Heart left ventricle (tissue), 16 donors: ENCODE data around the gene GLIPR1L2. TPM values are rescaled to one million over a fixed set of nuclear protein-coding genes. Genes with fewer than 3 reads are reported as not detected.

Experiments
- ATAC-seq, 4 donors: fragments of 200-7000 bp; cut with Tn5 transposase; one replicate each; pipeline ENCODE4 v1.9.1; 2020 to 2022; ENCODE audit warnings: moderate library complexity in 4 of 4, mild to moderate bottlenecking in 3 of 4, moderate number of reproducible peaks in 1 of 4
- DNase-seq, 5 donors: peaks; one replicate each; pipeline ENCODE4 v3.0.0-alpha.2; 2020
- H3K27ac ChIP-seq, 12 donors: fragments of 200-600 bp; sonication (generic) in 4 of 12; one replicate each; pipeline versions ENCODE4 v1.5.0 to v1.8.0; 2016 to 2022; ENCODE audit warnings: mild to moderate bottlenecking in 2 of 12
- H3K27me3 ChIP-seq, 9 donors: fragments of 200-600 bp; sonication (generic) in 2 of 9; one replicate each; pipeline versions ENCODE4 v1.5.1 to v1.8.0; 2016 to 2022; ENCODE audit warnings: mild to moderate bottlenecking in 3 of 9
- H3K36me3 ChIP-seq, 9 donors: fragments of 200-600 bp; sonication (generic) in 2 of 9; one replicate each; pipeline versions ENCODE4 v1.5.0 to v1.8.0; 2018 to 2022; ENCODE audit warnings: mild to moderate bottlenecking in 2 of 9
- H3K4me1 ChIP-seq, 12 donors: fragments of 200-600 bp; sonication (generic) in 4 of 12; one replicate each; pipeline versions ENCODE4 v1.5.0 to v1.8.0; 2016 to 2022; ENCODE audit warnings: mild to moderate bottlenecking in 3 of 12
- H3K4me3 ChIP-seq, 12 donors: fragments of 200-600 bp; sonication (generic) in 4 of 12; one replicate each; pipeline versions ENCODE4 v1.5.0 to v1.8.0; 2017 to 2022; ENCODE audit warnings: mild to moderate bottlenecking in 9 of 12, moderate library complexity in 4 of 12
- H3K9me3 ChIP-seq, 12 donors: fragments of 200-600 bp; sonication (generic) in 4 of 12; one replicate each; pipeline versions ENCODE4 v1.5.0 to v1.8.0; 2016 to 2022; ENCODE audit warnings: mild to moderate bottlenecking in 1 of 12
- POLR2A ChIP-seq, 2 donors: fragments of 450-650 bp; IDR thresholded peaks; one replicate each; pipeline ENCODE4 v1.6.1; 2017; ENCODE audit warnings: antibody characterized with exemption in 2 of 2, mild to moderate bottlenecking in 2 of 2, moderate library complexity in 2 of 2
- WGBS, 4 donors: extraction: QIAGEN DNeasy Blood & Tissue Kit in 2 of 4; methylation state at CpG; one replicate each; pipeline versions ENCODE4 v1.1.5 to v1.1.7; 2013 to 2018; 5-methylcytosine and 5-hydroxymethylcytosine counted together
- intact Hi-C, 10 donors: fragments of 100-400 bp; cut with DNase I; formaldehyde crosslinking; loops; one replicate each; pipeline versions ENCODE4 v1.11.1 to v1.14.2; 2022
- polyA plus RNA-seq, 2 donors: library from polyadenylated mRNA; stranded (reverse); fragments of 200-250 nt; gene quantifications; one replicate each; pipeline ENCODE4 v1.2.3, GENCODE V29; 2013
- total RNA-seq, 9 donors: library from RNA; depleted of rRNA in 2 of 9; stranded (reverse); fragments of >200 nt in 2 of 9; fragmentation: NEBNext Ultra II Directional in 3 of 9; extraction: Animal tissue kit (Norgen Biotek cat#: 25700) in 3 of 9; gene quantifications; one replicate each; pipeline versions ENCODE4 v1.1.0 to v1.2.4, GENCODE V29; 2016 to 2023
- TF ChIP-seq, protein P1 (sequence below), 12 donors: fragments of 200-600 bp; sonication (generic) in 4 of 12; IDR thresholded peaks; one replicate each; pipeline versions ENCODE4 v1.5.0 to v1.8.0; 2018 to 2022; ENCODE audit warnings: antibody characterized with exemption in 12 of 12, mild to moderate bottlenecking in 5 of 12
- donor health status: ischemic (EF 13 %, LVEDD 7.1; RV severe dilation, severe dysfunction).
- donor health status: healthy with polysubstance abuse.
- donor health status: DM: no; HTN: yes; CAD: no.
- donor health status: DM: no; HTN: no; CAD: no.
- donor health status: ischemic (EF 25% LVEDD 6.9; RV normal size, moderate dysfunction).
- donor health status: ischemic (EF 25% LVEDD 5.7; RV mildly dilated, moderate dysfunction).
- donor health status: healthy.
- donor health status: DM: yes; HTN: yes; CAD: no.
- donor health status: ischemic (EF 35%, LVEDD 5.7; RV mildly dilated, moderate dysfunction).
- donor health status: nonischemic (EF 11% LVEDD 7.7; RV severe dilation, severe dysfunction).
- donor health status: DM: yes; HTN: yes; CAD: no.
- donor health status: PGD.
- donor health status: ischemic (EF 29% LVEDD 5.4; RV normal size, mild dysfunction).
- donor health status: nonischemic (EF 23%, LVEDD 6.1; RV moderate dilation, normal function).

GLIPR1L2 gene
- total and polyA plus RNA-seq, 11 donors: 0.71 to 4.4 (median 1.5) TPM

DNA sequence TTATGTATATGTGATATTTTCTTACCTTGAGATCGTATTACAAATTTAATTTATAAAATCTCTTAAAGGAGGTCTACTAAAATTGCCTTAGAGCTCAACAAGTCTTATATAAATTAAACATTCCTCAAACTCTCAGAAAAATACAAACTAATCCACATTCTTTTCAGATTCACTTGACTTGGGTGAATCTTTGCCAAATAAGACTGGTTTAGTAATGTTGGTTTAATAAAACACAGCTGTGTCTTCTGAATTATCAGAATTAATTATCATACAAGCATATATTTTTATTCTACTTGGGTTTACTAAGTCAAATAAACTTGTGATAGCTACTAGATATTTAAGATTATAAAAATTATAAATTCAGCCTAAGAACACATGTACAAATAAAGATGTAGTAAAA lies 13.3 kb downstream of the GLIPR1L2 start:
- no peaks in the 10 kb centered on the region for H3K9me3 ChIP-seq
- ATAC-seq: no peak
- intact Hi-C loops: no loop called here

DNA sequence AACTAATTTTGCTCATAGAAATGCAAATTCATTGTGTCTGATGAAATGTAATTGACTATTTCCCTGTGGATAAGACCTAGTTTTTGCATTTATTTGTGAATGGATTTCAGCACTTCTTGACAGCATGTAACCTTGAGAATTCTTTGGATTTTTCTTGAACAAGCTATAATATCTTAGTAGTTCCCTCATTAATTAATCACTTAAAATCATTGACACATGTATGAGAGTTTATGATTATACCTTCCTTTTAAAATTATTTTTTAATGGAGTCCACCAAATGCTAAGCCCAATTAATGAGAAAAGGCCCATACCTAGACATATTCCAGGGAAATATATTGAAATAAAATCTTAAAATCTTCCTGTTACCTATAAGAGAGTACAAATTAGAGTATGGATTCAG lies 16.8 kb downstream of the GLIPR1L2 start:
- H3K4me3 ChIP-seq: no peak overlapping the region
- ATAC-seq (no peak), DNase-seq (no peak)
- H3K27me3 ChIP-seq: no peaks in the 10 kb centered on the region
- no peaks in the 10 kb centered on the region for H3K4me1 ChIP-seq
- TF ChIP-seq POLR2A (IDR thresholded peaks at IDR 0.05): no peak
- TF ChIP-seq, protein P1, sequence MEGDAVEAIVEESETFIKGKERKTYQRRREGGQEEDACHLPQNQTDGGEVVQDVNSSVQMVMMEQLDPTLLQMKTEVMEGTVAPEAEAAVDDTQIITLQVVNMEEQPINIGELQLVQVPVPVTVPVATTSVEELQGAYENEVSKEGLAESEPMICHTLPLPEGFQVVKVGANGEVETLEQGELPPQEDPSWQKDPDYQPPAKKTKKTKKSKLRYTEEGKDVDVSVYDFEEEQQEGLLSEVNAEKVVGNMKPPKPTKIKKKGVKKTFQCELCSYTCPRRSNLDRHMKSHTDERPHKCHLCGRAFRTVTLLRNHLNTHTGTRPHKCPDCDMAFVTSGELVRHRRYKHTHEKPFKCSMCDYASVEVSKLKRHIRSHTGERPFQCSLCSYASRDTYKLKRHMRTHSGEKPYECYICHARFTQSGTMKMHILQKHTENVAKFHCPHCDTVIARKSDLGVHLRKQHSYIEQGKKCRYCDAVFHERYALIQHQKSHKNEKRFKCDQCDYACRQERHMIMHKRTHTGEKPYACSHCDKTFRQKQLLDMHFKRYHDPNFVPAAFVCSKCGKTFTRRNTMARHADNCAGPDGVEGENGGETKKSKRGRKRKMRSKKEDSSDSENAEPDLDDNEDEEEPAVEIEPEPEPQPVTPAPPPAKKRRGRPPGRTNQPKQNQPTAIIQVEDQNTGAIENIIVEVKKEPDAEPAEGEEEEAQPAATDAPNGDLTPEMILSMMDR (IDR thresholded peaks at IDR 0.05): no peak
- no peaks in the 10 kb centered on the region for H3K36me3 ChIP-seq
- intact Hi-C loops: no loop called here
- no peaks in the 10 kb centered on the region for H3K9me3 ChIP-seq
- no peak overlapping the region for H3K27ac ChIP-seq

More for the DNA sequence above, 13.3 kb downstream of the GLIPR1L2 start:
- no peak overlapping the region for H3K27ac ChIP-seq
- TF ChIP-seq, protein P1 (IDR thresholded peaks at IDR 0.05): no peak
- TF ChIP-seq POLR2A (IDR thresholded peaks at IDR 0.05): no peak
- H3K4me1 ChIP-seq: no peaks in the 10 kb centered on the region
- WGBS, 4 donors: 77 to 87% (median 84%) methylated on average over 1 of the region's 1 CpG
- H3K27me3 ChIP-seq: no peaks in the 10 kb centered on the region
- no peak overlapping the region for H3K4me3 ChIP-seq
- no peak for DNase-seq
- H3K36me3 ChIP-seq: no peaks in the 10 kb centered on the region

DNA sequence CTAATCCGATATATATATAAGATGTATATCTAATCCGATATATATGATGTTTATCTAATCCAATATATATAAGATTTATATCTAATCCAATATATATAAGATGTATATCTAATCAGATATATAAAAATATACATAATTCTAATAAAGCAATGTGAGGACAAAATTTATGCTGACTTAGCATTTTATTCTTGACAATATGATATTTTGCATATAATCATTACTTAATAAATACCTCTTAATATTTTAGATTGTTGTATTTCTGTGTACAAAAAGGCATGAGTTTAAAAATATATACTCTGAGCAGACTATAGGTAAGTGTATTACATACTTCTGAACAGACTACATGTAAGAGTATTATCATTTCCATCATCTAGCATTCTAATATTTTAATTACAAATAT lies 18.9 kb downstream of the GLIPR1L2 start:
- H3K36me3 ChIP-seq: no peaks in the 10 kb centered on the region
- DNase-seq (no peak), ATAC-seq (no peak)
- H3K27ac ChIP-seq: no peak overlapping the region
- H3K9me3 ChIP-seq: no peaks in the 10 kb centered on the region
- H3K4me3 ChIP-seq: no peak overlapping the region
- no peaks in the 10 kb centered on the region for H3K4me1 ChIP-seq
- intact Hi-C loops: no loop called here
- TF ChIP-seq, protein P1 (IDR thresholded peaks at IDR 0.05): no peak
- TF ChIP-seq POLR2A (IDR thresholded peaks at IDR 0.05): no peak
- no peaks in the 10 kb centered on the region for H3K27me3 ChIP-seq
- WGBS, 4 donors: 92 to 96% (median 93%) methylated on average over 2 of the region's 2 CpGs

DNA sequence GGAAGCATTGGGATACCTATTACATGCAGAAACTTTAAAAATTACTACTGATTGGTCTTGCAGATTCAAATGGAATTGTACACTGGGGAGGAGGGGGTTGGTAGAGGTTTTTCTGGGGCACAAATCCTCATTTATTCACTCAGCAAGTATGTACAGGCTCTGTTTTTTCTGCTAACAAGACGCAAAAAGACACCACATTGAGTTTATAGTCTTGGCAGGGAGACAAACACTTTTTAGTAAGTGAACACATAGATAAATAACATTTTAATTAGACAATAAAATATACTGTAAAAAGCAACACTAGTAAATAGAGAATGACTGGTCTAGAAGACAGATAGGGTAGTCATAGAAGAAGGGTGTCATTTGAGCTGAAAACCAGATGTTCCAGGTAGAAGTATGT lies 23.8 kb downstream of the GLIPR1L2 start:
- Histone ChIP-seq H3K9me3 (peaks cover 0 to 9% (median 0%) of the 10 kb centered on the region in 12 donors), H3K4me3 (no peak overlapping the region), H3K4me1 (no peaks in the 10 kb centered on the region), H3K27ac (no peak overlapping the region), H3K36me3 (no peaks in the 10 kb centered on the region), H3K27me3 (no peaks in the 10 kb centered on the region)
- no peak for TF ChIP-seq POLR2A (IDR thresholded peaks at IDR 0.05)
- TF ChIP-seq, protein P1 (IDR thresholded peaks at IDR 0.05): no peak
- ATAC-seq: no peak
- intact Hi-C loops: no loop called here
- WGBS, 4 donors: 76 to 81% (median 79%) methylated on average over 1 of the region's 1 CpG
- no peak for DNase-seq
